Stimulated activated CD8-positive, alpha-beta memory T cell treated with anti-CD3 and anti-CD28 coated beads, Interleukin-7, amount 100 ng/mL, for 4 hours (primary cell): ENCODE data around the gene INF2.
"Not testable (repeated sequence)": the region's sequence is repeated elsewhere in the genome, so short reads cannot be mapped to it uniquely, and the experiment has no call there.

Experiments
- DNase-seq, 2 donors: peaks; one replicate each; pipeline ENCODE4 v3.0.0-alpha.2; 2020; ENCODE audit warnings: low read depth in 2 of 2

The INF2 gene

GRCh38 chr14:104734991-104735779, 45.8 kb downstream of the INF2 start:
- DNase-seq = no peak

GRCh38 chr14:104735830-104736642, 46.6 kb downstream of the INF2 start:
- no peak for DNase-seq

GRCh38 chr14:104738375-104739019, 49.1 kb downstream of the INF2 start:
- DNase-seq = no peak

GRCh38 chr14:104739026-104739425, 49.6 kb downstream of the INF2 start:
- no peak for DNase-seq

- no peak for DNase-seq
Measured at GRCh38 chr14:104739546-104740516, 50.4 kb downstream of the INF2 start.

- no peak for DNase-seq
Measured at GRCh38 chr14:104741108-104741802, 51.8 kb downstream of the INF2 start.

- DNase-seq = no peak
Measured at GRCh38 chr14:104741803-104742251, 52.4 kb downstream of the INF2 start.

GRCh38 chr14:104742586-104743455, 53.4 kb downstream of the INF2 start:
- no peak for DNase-seq

- DNase-seq = no peak
Measured at GRCh38 chr14:104743461-104744380, 54.3 kb downstream of the INF2 start.

- DNase-seq = no peak
Measured at GRCh38 chr14:104744484-104744883, 55.1 kb downstream of the INF2 start.

GRCh38 chr14:104745431-104745830, 56.0 kb downstream of the INF2 start:
- no peak for DNase-seq

- peak in 1 of 2 donors; percentile 21 for DNase-seq
Measured at GRCh38 chr14:104746071-104746545, 56.7 kb downstream of the INF2 start.

- no peak for DNase-seq
Measured at GRCh38 chr14:104746934-104747481, 57.6 kb downstream of the INF2 start.

GRCh38 chr14:104747876-104748275, 58.5 kb downstream of the INF2 start:
- DNase-seq = no peak

GRCh38 chr14:104749111-104749649, 59.8 kb downstream of the INF2 start:
- no peak for DNase-seq

GRCh38 chr14:104750056-104750752, 60.8 kb downstream of the INF2 start:
- no peak for DNase-seq

GRCh38 chr14:104750753-104751057, 61.3 kb downstream of the INF2 start:
- DNase-seq = not testable (repeated sequence)
